PC-3 (cell line): ENCODE measurements around the gene PTPN20.
"Not testable (repeated sequence)": the region's sequence is repeated elsewhere in the genome, so short reads cannot be mapped to it uniquely, and the experiment has no call there.

Experiments
- CTCF ChIP-seq: fragments of 300-600 bp; sonication (generic); conservative IDR thresholded peaks from 2 replicates; pipeline ENCODE4 v1.5.1; 2017; ENCODE audit warnings: antibody characterized with exemption, low read depth, mild to moderate bottlenecking, low read length
- EZH2 ChIP-seq: fragments of 300-600 bp; sonication (generic); IDR thresholded peaks from one replicate; pipeline ENCODE4 v1.6.1; 2017; ENCODE audit warnings: antibody characterized with exemption, mild to moderate bottlenecking, low read length; ENCODE audit not compliant: unreplicated experiment
- EZH2phosphoT487 ChIP-seq: fragments of 300-600 bp; sonication (generic); IDR thresholded peaks from 2 replicates; pipeline ENCODE4 v1.6.1; 2018; ENCODE audit warnings: mild to moderate bottlenecking, antibody characterized with exemption, low read length, borderline replicate concordance

- not testable (repeated sequence) for TF ChIP-seq CTCF, EZH2phosphoT487, EZH2
Observed at GRCh38 chr10:46890813-46891611, 20.2 kb upstream of the PTPN20 start.
